ENCODE results near the gene PTRHD1. TPM values are rescaled to one million over a fixed set of nuclear protein-coding genes. Genes with fewer than 3 reads are reported as not detected.

The PTRHD1 gene
- total and polyA plus RNA-seq, 2 experiments from 2014 or later, result 27.5 to 46.2 TPM

GRCh38 chr2:24833821-24834732 lies 40.9 kb upstream of the PTRHD1 start:
- Histone ChIP-seq H2AFZ (no peak overlapping the region), H3K79me2 (ENCODE audit: insufficient read depth) (no peaks in the 10 kb centered on the region), H3K9ac (no peak overlapping the region), H3F3A (ENCODE audit: insufficient read depth) (no peaks in the 10 kb centered on the region), H3K4me2 (ENCODE audit: unreplicated experiment) (no peak overlapping the region), H3K27me3 (replicated peaks; ENCODE audit: insufficient read depth) (no peaks in the 10 kb centered on the region), H3K27ac (no peak overlapping the region), H3K4me3 (no peak overlapping the region), H4K20me1 (ENCODE audit: insufficient read depth) (no peaks in the 10 kb centered on the region), H3K36me3 (ENCODE audit: low read depth) (no peaks in the 10 kb centered on the region; the same call in 1 of the 2 replicates), H3K9me3 (ENCODE audit: low read depth) (no peaks in the 10 kb centered on the region), H3K4me1 (ENCODE audit: insufficient read depth) (0 out of 2 replicates have a peak, but pooled peaks cover 7% of the 10 kb centered on the region), H3K9me2 (ENCODE audit: insufficient read depth) (no peaks in the 10 kb centered on the region)
- TF ChIP-seq EZH2 (IDR thresholded peaks at IDR 0.05; ENCODE audit: insufficient read depth, poor library complexity, severe bottlenecking), result no peak
- TF ChIP-seq EZH2phosphoT487 (IDR thresholded peaks at IDR 0.05; ENCODE audit: insufficient read depth, low read depth), result no peak
- WGBS, 2 experiments (ENCODE audit: low coverage in 1 of 2, low lambda C conversion rate in 2 of 2, missing lambda C conversion rate in 2 of 2), result 91 to 94% methylated on average over 23 to 32 of the region's 32 CpGs
- DNase-seq, result no peak
- in situ Hi-C loops (cut with MboI), result loop anchor here (25.0 kb wide), 1 partner anchor 303 kb away; no protein-coding TSS in a partner anchor

GRCh38 chr2:24832931-24833701 lies 39.9 kb upstream of the PTRHD1 start:
- no peak for TF ChIP-seq EZH2 (IDR thresholded peaks at IDR 0.05; ENCODE audit: insufficient read depth, poor library complexity, severe bottlenecking)
- TF ChIP-seq EZH2phosphoT487 (IDR thresholded peaks at IDR 0.05; ENCODE audit: insufficient read depth, low read depth), result no peak
- Histone ChIP-seq H3K36me3 (ENCODE audit: low read depth) (no peaks in the 10 kb centered on the region; the same call in 1 of the 2 replicates), H2AFZ (no peak overlapping the region), H3K79me2 (ENCODE audit: insufficient read depth) (no peaks in the 10 kb centered on the region), H3K4me2 (ENCODE audit: unreplicated experiment) (no peak overlapping the region), H3K27me3 (replicated peaks; ENCODE audit: insufficient read depth) (no peaks in the 10 kb centered on the region), H3K9me3 (ENCODE audit: low read depth) (no peaks in the 10 kb centered on the region), H3K9ac (no peak overlapping the region), H3K4me1 (ENCODE audit: insufficient read depth) (0 out of 2 replicates have a peak, but pooled peaks cover 7% of the 10 kb centered on the region), H3K27ac (no peak overlapping the region), H3F3A (ENCODE audit: insufficient read depth) (no peaks in the 10 kb centered on the region), H3K4me3 (no peak overlapping the region), H4K20me1 (ENCODE audit: insufficient read depth) (no peaks in the 10 kb centered on the region), H3K9me2 (ENCODE audit: insufficient read depth) (no peaks in the 10 kb centered on the region)
- WGBS, 2 experiments (ENCODE audit: low coverage in 1 of 2, low lambda C conversion rate in 2 of 2, missing lambda C conversion rate in 2 of 2), result 88 to 91% methylated on average over 22 of the region's 22 CpGs
- in situ Hi-C loops (cut with MboI), result loop anchor here (25.0 kb wide), 1 partner anchor 304 kb away; no protein-coding TSS in a partner anchor
- DNase-seq, result no peak

DNA sequence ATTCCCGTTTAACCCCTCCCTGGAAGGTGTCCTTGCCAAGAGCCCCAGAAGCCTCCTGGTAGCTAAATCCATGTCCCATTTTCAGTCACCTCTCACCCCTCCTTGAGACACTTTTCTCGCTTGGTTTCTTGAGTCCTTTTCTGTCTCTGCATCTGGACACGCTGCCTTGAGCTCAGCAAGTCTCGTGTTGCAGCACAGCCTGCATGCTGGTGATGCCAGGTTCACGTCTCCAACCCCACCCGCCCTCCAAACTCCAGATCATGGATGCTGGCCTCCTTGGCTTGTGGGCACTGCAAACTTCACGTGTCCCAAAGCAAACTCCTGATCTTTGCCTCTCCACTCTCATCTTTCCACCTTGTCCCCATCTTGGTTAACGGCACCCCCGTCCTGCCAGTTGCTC lies 39.3 kb upstream of the PTRHD1 start:
- H3K27me3 ChIP-seq (replicated peaks; ENCODE audit: insufficient read depth), result no peaks in the 10 kb centered on the region
- no peaks in the 10 kb centered on the region for H3K9me3 ChIP-seq (ENCODE audit: low read depth)
- 72 to 74% methylated on average over 9 of the region's 9 CpGs for WGBS, 2 experiments (ENCODE audit: low coverage in 1 of 2, low lambda C conversion rate in 2 of 2, missing lambda C conversion rate in 2 of 2)
- no peaks in the 10 kb centered on the region for H3K79me2 ChIP-seq (ENCODE audit: insufficient read depth)
- H3K4me3 ChIP-seq, result no peak overlapping the region
- no peak overlapping the region for H3K4me2 ChIP-seq (ENCODE audit: unreplicated experiment)
- H4K20me1 ChIP-seq (ENCODE audit: insufficient read depth), result no peaks in the 10 kb centered on the region
- 0 out of 2 replicates have a peak, but pooled peaks cover 7% of the 10 kb centered on the region for H3K4me1 ChIP-seq (ENCODE audit: insufficient read depth)
- no peak for TF ChIP-seq EZH2 (IDR thresholded peaks at IDR 0.05; ENCODE audit: insufficient read depth, poor library complexity, severe bottlenecking)
- TF ChIP-seq EZH2phosphoT487 (IDR thresholded peaks at IDR 0.05; ENCODE audit: insufficient read depth, low read depth), result no peak
- no peak overlapping the region for H2AFZ ChIP-seq
- H3F3A ChIP-seq (ENCODE audit: insufficient read depth), result no peaks in the 10 kb centered on the region
- H3K27ac ChIP-seq, result no peak overlapping the region
- H3K9ac ChIP-seq, result no peak overlapping the region
- H3K9me2 ChIP-seq (ENCODE audit: insufficient read depth), result no peaks in the 10 kb centered on the region
- no peak for DNase-seq
- in situ Hi-C loops (cut with MboI), result loop anchor here (25.0 kb wide), 1 partner anchor 305 kb away; no protein-coding TSS in a partner anchor
- H3K36me3 ChIP-seq (ENCODE audit: low read depth), result no peaks in the 10 kb centered on the region; the same call in 1 of the 2 replicates

GRCh38 chr2:24832073-24832461 lies 38.9 kb upstream of the PTRHD1 start:
- Histone ChIP-seq H3K9ac (no peak overlapping the region), H3K4me3 (no peak overlapping the region), H3K4me2 (ENCODE audit: unreplicated experiment) (no peak overlapping the region), H3F3A (ENCODE audit: insufficient read depth) (no peaks in the 10 kb centered on the region), H3K9me2 (ENCODE audit: insufficient read depth) (no peaks in the 10 kb centered on the region), H3K36me3 (ENCODE audit: low read depth) (no peaks in the 10 kb centered on the region; the same call in 1 of the 2 replicates), H3K27ac (no peak overlapping the region), H2AFZ (no peak overlapping the region), H3K9me3 (ENCODE audit: low read depth) (no peaks in the 10 kb centered on the region), H4K20me1 (ENCODE audit: insufficient read depth) (no peaks in the 10 kb centered on the region), H3K79me2 (ENCODE audit: insufficient read depth) (no peaks in the 10 kb centered on the region), H3K4me1 (ENCODE audit: insufficient read depth) (0 out of 2 replicates have a peak, but pooled peaks cover 7% of the 10 kb centered on the region), H3K27me3 (replicated peaks; ENCODE audit: insufficient read depth) (no peaks in the 10 kb centered on the region)
- no peak for TF ChIP-seq EZH2 (IDR thresholded peaks at IDR 0.05; ENCODE audit: insufficient read depth, poor library complexity, severe bottlenecking)
- no peak for TF ChIP-seq EZH2phosphoT487 (IDR thresholded peaks at IDR 0.05; ENCODE audit: insufficient read depth, low read depth)
- no peak for DNase-seq
- 82 to 84% methylated on average over 9 to 14 of the region's 14 CpGs for WGBS, 2 experiments (ENCODE audit: low coverage in 1 of 2, low lambda C conversion rate in 2 of 2, missing lambda C conversion rate in 2 of 2)
- in situ Hi-C loops (cut with MboI), result loop anchor here (25.0 kb wide), 1 partner anchor 305 kb away; no protein-coding TSS in a partner anchor
